HG02884 (cell line): ENCODE results near the gene JUND.

Source experiments
- ATAC-seq: cut with Tn5 transposase; IDR thresholded peaks from one replicate; pipeline ENCODE4 v1.9.1; 2021; ENCODE audit warnings: mild to moderate bottlenecking, moderate library complexity; ENCODE audit not compliant: unreplicated experiment

Gene JUND

GRCh38 chr19:18271433-18271841 lies 10.0 kb downstream of the JUND start:
- ATAC-seq = no peak

DNA sequence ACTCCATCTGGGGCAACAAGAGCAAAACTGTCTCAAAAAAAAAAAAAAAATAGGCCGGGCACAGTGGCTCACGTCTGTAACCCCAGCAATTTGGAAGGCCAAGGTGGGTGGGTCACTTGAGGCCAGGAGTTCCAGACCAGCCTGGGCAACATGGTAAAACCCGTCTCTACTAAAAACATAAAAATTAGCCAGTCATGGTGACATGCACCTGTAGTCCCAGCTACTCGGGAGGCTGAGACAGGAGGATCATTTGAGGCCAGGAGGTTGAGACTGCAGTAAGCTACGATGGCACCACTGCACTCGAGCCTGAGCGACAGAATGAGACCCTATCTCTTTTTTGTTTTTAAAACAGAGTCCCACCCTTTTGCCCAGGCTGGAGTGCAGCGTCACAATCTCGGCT lies 11.1 kb downstream of the JUND start:
- ATAC-seq = no peak

DNA sequence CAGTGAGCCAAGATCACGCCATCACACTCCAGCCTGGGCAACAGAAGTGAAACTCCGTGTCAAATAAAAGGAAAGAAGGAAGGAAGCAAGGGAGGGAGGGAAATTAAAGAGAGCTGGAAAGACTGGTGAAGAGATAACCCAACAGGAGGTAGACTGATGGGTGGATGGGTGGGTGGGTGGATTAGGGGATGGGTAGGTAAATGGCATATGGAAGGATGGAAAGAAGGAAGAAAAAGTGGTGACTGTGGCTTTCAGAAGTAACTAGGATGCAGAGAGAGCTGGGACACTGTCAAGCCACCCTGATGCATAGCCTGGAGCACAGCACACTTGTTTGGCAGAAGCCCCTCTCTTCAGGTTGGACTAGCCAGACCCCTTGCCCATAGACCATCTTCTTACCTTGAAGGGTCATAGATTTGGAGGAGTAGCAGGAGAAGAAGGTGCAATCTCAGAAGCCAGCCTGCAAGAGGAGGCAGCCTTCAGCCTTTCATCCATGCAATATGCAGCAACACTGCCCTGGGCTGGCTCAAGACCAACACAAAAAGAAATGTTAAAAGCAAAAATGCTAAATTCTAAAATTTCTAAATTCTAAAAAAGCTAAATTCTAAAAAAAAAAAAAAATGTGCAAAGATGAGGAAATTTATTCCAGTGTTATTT lies 12.2 kb downstream of the JUND start:
- no peak for ATAC-seq

GRCh38 chr19:18266771-18267686 lies 14.4 kb downstream of the JUND start:
- no peak for ATAC-seq

DNA sequence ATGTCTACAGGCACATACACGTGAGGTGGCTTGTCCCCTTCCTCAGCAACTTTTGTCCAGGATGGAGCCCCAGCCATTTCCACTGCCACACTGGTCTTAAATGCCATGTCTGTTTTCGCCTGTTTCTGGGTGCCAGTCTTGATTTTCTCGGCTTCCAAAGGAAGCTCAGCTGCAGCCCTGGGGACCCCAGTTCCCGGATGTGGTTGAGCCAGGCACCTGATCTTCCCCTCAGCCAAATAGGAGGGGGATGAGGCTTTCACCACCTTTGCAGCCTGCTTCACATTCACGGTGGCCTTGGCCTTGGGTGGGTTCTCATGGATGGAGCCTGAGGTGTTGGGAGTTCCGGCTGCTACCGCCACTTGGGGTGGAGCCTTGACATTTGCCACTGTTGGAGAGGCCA lies 15.8 kb downstream of the JUND start:
- no peak for ATAC-seq

DNA sequence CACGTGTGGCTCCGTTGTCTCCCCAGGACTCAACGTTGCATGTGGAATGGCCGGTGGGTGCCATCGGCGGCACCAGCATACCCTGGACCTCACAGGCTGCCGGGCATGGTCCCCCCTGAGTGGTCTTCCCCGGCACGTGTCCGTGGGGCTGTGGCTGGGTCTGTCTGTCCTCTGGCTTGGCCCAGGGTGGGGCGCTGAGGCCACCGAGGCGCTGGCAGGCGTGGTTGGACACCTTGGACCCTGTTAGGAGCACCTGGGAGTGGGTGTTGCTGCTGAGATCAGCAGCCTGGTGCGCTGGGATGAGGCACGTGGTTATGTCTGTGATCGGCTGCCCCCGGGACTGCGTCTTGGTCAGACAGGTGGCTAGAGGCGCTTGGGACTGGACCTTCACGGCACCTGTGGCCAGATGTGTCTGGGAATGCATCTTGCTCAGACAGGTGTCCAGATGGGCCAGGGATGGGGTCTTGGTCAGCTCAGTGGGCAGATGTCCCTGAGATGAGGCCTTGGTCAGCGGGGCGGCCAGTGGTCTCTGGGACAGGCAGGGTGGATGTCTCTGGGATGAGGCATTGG lies 16.4 kb downstream of the JUND start:
- ATAC-seq = no peak

DNA sequence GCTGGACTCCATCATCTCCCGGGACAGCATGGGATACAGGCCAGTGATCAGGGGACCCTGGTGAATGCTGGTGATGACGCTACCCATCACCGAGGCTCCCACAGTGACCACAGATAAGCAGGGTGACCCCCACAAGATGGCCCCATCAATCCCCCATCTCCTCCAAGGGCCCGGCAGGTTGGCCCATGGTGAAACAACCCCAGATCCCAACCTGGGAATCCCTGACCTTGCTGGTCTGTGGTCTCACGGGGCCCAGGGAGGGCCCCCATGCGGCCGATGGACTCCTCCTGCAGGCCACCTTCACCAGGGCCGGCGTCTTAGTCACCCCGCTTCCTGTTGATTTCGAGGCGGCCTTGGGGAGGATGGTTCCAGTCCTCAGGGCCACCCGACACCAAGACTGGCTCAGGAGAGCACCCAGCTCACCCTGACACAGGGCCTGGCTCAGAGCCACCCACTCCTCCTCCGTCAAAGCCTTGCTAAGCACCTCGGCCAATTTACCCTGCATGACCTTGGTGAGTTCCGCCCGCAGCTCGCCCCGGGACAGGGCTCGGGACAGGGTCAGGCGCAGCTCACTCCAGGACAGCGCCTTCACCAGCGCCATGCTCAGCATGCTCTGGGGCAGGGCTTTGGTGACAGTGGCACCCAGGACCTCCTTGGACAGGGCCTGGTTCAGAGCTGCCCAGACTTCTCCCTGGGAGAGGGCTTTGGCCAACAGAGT lies 17.1 kb downstream of the JUND start:
- no peak for ATAC-seq

- ATAC-seq = no peak
These were observed 17.9 kb downstream of the JUND start for GRCh38 chr19:18263324-18264136.

DNA sequence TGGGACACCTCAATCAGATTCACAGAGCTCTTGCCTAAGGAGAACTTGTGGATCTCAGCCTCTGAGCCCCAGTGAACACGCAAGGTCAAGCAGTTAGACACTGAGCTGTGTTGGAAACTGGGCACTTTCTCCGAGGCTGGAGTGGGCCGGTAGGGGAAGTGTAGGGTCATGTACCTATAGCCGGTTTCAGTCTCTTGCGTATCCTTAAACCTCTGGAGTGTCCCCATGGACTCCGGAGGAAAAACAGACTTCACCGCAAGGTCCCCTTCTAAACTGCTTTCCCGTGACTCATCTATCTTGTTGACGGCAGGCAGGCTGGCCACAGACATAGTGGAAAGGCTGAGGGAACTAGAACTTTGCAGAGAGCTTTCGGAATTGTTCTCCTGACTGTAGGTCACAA lies 18.5 kb downstream of the JUND start:
- no peak for ATAC-seq

GRCh38 chr19:18262144-18262543 lies 19.3 kb downstream of the JUND start:
- ATAC-seq = no peak

DNA sequence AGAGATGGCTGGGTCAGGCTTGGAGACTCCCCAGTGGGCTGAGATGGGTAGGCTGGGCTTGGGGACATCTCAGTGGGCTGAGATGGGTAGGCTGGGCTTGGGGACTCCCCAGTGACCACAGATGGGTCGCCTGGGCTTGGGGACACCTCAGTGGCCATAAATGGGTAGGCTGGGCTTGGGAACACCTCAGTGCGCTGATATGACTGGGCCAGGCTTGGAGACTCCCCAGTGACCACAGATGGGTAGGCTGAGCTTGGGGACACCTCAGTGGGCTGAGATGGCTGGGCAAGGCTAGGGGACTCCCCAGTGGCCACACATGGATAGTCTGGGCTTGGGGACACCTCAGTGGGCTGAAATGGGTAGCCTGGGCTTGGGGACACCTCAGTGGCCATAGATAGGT lies 19.9 kb downstream of the JUND start:
- no peak for ATAC-seq

- ATAC-seq = no peak
These were observed 21.5 kb downstream of the JUND start for GRCh38 chr19:18259893-18260292.

DNA sequence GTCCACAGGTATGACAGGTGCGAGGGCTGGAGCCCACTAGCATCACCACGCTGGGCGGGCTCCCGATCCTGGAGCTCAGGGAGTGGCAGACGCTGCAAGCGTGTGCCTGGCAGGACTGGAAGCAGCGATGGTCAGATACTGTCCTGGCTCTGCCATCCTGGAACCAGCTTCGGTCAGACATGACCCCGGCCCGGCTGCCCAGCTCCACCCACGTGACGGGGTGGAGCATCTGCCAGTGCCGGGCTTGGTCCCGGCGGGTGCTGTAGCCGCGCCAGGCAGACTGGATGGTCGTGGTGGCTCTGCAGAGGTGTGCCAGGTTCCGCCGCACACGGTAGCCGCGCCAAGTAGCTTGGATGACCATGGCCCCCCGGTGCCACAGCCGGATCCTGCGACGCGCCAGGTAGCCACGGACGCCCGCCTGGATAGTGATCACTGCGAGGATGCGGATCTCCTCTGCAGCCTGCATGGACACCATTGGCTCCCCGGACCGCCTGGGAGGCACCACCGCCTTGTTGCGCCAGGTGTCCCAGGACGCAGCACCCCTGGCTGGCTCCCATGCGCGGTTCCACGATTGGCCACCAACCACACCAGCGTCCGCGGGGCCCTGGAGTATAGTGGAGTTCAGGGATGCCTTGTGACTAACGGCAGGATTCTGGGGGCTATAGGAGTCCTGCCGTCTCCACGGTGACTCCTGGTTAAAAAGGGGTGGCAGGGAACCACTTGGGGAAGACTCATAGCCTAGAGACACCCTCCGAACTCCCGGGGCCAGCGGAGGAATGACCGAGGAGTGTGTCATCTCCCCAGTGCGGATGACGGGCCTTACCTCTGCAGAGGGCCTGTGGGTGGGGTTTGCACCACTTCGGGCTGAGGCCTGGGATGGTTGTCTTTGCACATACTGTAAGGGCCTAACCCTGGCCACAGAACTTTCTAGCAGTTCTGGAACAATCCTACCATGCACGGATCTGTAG lies 23.6 kb downstream of the JUND start:
- no peak for ATAC-seq

DNA sequence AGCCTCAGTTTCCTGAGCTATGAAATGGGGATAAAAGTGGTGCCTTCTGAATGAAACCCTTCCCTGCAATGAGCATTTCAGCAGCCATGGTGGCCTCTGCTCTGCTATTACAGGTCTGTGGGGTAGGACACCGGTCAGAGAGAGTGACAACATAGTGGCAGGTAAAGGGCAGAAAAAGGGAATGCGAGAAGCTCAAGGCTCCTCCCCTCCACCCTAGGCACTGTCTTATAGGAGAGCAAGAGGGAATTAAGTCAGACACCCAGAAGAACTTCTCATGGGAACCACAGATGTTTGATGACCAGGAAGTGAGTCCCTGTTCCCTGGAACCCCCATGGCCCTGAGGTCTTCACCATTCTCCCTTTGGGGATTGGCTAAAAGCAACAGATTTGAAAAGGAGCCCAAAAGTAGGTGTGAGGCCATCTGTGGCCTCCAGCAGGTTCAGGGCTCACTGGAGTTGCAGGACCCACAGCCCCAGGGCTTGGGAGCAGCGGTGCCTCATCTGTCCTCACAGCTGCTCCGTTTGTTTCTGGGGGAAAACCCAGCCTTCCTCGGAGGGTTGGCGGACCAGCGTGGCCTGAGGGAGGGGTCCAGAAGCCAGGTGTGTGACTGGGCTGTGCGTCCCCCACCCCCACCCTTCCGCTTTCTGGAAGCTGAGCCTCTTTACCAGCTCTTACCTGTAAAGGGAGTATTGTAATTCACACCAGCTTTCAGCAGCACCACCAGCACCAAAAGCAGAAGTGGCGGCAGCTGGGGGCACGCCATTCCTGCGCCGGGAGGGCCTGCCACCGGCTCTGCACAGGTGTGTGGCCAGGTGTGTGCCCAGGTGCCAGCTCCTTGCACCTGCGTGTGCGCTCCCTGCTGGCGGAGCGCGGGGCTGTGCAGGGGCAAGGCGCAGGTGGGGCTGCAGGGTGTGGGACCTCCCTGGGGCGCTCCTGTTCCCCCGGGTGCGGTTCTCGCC lies 26.6 kb downstream of the JUND start:
- no peak for ATAC-seq

DNA sequence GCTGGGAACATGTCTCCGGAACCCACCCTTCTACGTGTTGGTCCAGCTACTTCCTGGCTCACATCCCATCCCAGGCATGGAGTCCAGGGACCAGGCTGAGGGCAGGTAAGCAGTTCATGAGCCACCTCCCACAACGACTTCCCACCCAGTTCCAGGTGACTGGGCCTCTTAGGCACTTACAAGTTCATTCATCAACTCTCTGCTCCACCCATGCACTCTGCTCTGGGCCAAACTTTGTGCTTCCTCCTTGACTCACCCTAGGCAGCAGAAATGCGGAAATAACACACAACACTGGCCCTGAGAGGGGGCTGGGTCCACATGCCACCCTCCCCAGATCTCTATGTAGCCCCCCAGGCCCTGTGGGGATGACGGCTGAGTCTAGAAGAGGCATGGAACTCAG lies 27.7 kb downstream of the JUND start:
- no peak for ATAC-seq

- ATAC-seq = no peak
These were observed 28.3 kb downstream of the JUND start for GRCh38 chr19:18253130-18253529.

- no peak for ATAC-seq
These were observed 29.1 kb downstream of the JUND start for GRCh38 chr19:18252370-18252717.

DNA sequence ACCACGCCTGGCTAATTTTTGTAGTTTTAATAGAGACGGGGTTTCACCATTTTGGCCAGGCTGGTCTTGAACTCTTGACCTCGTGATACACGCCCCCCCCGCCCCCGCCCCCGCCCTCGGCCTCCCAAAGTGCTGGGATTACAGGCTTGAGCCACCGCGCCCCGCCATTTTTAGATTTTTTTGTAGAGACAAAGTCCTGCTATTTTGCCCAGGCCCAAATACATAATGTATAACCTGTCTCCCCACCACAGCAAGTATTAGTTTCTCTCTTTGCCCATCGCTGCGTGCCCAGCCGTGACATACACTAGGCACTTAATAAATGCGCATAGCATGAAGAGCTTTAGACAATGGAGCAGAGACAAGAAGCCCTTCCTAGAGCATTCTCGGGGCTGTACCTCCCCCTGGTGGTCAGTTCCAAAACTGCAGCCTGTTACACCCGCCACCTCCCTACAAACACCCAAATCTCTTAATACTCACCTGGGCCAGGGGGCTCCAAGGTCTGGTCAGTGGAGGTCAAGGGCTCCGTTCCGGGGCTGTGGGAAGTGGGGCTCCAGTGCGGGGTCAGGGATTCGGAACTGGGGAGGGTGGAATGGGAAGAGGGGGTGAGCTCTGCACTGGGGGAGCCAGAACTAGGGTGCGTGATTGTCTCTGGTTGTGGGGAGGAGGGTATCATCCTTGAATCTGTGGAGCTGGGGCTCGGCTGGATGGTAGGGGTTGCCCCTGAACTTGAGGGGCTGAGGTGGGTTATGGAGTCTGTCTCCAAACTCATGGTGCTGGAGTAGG lies 29.6 kb downstream of the JUND start:
- no peak for ATAC-seq
